A549 treated with RU486 at 1 μM for 4 hours (cell line): ENCODE data around the gene PRSS37. TPM values are rescaled to one million over a fixed set of nuclear protein-coding genes. Genes with fewer than 3 reads are reported as not detected.

Source experiments
- total RNA-seq: library from RNA; stranded (reverse); fragments of 200-300 nt; extraction: Qiagen RNA extraction; gene quantifications from 5 replicates; pipeline ENCODE4 v1.2.3, GENCODE V29; 2022; ENCODE audit warnings: low read depth

The PRSS37 gene, protein sequence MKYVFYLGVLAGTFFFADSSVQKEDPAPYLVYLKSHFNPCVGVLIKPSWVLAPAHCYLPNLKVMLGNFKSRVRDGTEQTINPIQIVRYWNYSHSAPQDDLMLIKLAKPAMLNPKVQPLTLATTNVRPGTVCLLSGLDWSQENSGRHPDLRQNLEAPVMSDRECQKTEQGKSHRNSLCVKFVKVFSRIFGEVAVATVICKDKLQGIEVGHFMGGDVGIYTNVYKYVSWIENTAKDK
- not detected in 5 replicates for total RNA-seq

GRCh38 chr7:141841385-141841784 is at the start of gene PRSS37:
Gene PRSS37, minus strand, starts transcription at chr7:141841485. Its CDS starts 436 bp downstream, at chr7:141841049.

GRCh38 chr7:141789917-141790316 is 51.4 kb downstream of the PRSS37 start, which contains the start of gene TAS2R5:
Gene TAS2R5, plus strand, starts transcription at chr7:141790217. Its CDS starts 145 bp downstream, at chr7:141790362.

Other genes starting within 250 kb of the PRSS37 start
- 4.4 to 7.1 TPM (median 6.4 TPM) in 5 replicates for gene DENND11, start 139.3 kb downstream of the PRSS37 start, total RNA-seq
- not detected in 5 replicates for gene WEE2, start 133.1 kb downstream of the PRSS37 start, total RNA-seq
- 275 to 353 TPM (median 306 TPM) in 5 replicates for gene SSBP1, start 103.1 kb downstream of the PRSS37 start, total RNA-seq
- not detected in 5 replicates for gene TAS2R3, start 77.4 kb downstream of the PRSS37 start, total RNA-seq
- 0.09 to 0.27 TPM (median 0.15 TPM) in 5 replicates for gene TAS2R4, start 64.8 kb downstream of the PRSS37 start, total RNA-seq
- 0.26 to 0.72 TPM (median 0.38 TPM) in 5 replicates for gene TAS2R5, start 51.3 kb downstream of the PRSS37 start, total RNA-seq
- gene OR9A4, start 74.9 kb upstream of the PRSS37 start, total RNA-seq = not detected in 5 replicates
- not detected in 5 replicates for gene CLEC5A, start 105.5 kb upstream of the PRSS37 start, total RNA-seq
- not detected in 5 replicates for gene TAS2R38, start 132.3 kb upstream of the PRSS37 start, total RNA-seq
- gene MGAM, start 154.4 kb upstream of the PRSS37 start, total RNA-seq = 0.32 to 0.53 TPM (median 0.38 TPM) in 5 replicates